Endothelial cell of umbilical vein (primary cell): ENCODE data around the gene ROBO4.

Experiments used
- EZH2 ChIP-seq: IDR thresholded peaks from 2 replicates; pipeline ENCODE4 v1.6.1; 2012; ENCODE audit warnings: borderline replicate concordance, low read depth, mild to moderate bottlenecking, moderate library complexity, low read length, inconsistent platforms; ENCODE audit not compliant: severe bottlenecking
- FOS ChIP-seq: IDR thresholded peaks from 2 replicates; pipeline ENCODE4 v1.6.1; 2011; ENCODE audit warnings: mild to moderate bottlenecking, low read length, moderate library complexity, borderline replicate concordance; ENCODE audit not compliant: insufficient read depth
- GATA2 ChIP-seq: IDR thresholded peaks from 2 replicates; pipeline ENCODE4 v1.7.0; 2011; ENCODE audit warnings: low read depth, mild to moderate bottlenecking, moderate library complexity, mixed read lengths, low read length; ENCODE audit not compliant: insufficient read length, insufficient read depth
- POLR2A ChIP-seq: IDR thresholded peaks from 2 replicates; pipeline ENCODE4 v1.6.1; 2012; ENCODE audit warnings: low read depth, mild to moderate bottlenecking, control low read depth, low read length
- POLR2AphosphoS5 ChIP-seq: IDR thresholded peaks from 2 replicates; pipeline ENCODE4 v1.6.1; 2012; ENCODE audit warnings: low read depth, mild to moderate bottlenecking, control low read depth, low read length, moderate library complexity; ENCODE audit not compliant: insufficient read depth
- TF ChIP-seq, protein P1 (sequence below), 2 donors: IDR thresholded peaks; 1 replicate in 1 of 2; 2 replicates in 1 of 2; pipeline ENCODE4 v1.5.1; 2011; ENCODE audit warnings: low read length in 2 of 2, mild to moderate bottlenecking in 2 of 2, moderate library complexity in 2 of 2, control low read depth in 1 of 2, inconsistent platforms in 1 of 2, low read depth in 1 of 2; ENCODE audit not compliant: insufficient read depth in 1 of 2; ENCODE audit errors: extremely low read depth in 1 of 2
- TF ChIP-seq, protein P2 (sequence below): IDR thresholded peaks from 2 replicates; pipeline ENCODE4 v1.6.1; 2011; ENCODE audit not compliant: insufficient read depth, insufficient read length

DNA sequence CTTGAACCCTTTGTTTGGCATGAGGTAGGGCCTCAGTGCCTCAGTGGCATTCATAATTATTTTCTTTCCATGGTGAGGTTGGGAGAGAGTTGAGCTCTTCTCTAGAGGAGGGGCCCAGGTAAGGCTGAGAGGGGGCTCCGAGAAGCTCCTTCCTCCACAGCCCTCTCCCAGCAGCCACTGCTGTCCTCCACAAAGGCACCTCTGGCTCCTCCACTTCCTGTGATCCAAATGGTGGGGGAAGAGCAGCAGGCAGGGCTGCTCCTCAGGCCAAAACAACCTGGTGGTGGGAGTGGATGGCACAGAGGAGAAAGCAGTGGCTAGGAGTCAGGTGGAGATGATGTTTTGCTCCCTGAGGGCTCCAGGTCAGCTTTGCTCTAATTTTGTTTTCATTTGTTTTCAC, 13.3 kb downstream of the ROBO4 start:
- TF ChIP-seq POLR2AphosphoS5 (no peak), FOS (no peak), POLR2A (no peak), EZH2 (no peak), GATA2 (no peak)
- TF ChIP-seq, protein P1, sequence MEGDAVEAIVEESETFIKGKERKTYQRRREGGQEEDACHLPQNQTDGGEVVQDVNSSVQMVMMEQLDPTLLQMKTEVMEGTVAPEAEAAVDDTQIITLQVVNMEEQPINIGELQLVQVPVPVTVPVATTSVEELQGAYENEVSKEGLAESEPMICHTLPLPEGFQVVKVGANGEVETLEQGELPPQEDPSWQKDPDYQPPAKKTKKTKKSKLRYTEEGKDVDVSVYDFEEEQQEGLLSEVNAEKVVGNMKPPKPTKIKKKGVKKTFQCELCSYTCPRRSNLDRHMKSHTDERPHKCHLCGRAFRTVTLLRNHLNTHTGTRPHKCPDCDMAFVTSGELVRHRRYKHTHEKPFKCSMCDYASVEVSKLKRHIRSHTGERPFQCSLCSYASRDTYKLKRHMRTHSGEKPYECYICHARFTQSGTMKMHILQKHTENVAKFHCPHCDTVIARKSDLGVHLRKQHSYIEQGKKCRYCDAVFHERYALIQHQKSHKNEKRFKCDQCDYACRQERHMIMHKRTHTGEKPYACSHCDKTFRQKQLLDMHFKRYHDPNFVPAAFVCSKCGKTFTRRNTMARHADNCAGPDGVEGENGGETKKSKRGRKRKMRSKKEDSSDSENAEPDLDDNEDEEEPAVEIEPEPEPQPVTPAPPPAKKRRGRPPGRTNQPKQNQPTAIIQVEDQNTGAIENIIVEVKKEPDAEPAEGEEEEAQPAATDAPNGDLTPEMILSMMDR (IDR thresholded peaks at IDR 0.05; ENCODE audit: extremely low read depth in 1 of 2, insufficient read depth in 1 of 2, low read depth in 1 of 2, low read length in 2 of 2), result no peak
- TF ChIP-seq, protein P2, sequence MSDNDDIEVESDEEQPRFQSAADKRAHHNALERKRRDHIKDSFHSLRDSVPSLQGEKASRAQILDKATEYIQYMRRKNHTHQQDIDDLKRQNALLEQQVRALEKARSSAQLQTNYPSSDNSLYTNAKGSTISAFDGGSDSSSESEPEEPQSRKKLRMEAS, result no peak
